Activated CD4-positive, alpha-beta T cell treated with anti-CD3 and anti-CD28 coated beads, Interleukin-2, amount 50 U/mL, for 4 hours (primary cell): ENCODE results near the gene RAET1L.
"Not testable (repeated sequence)": the region's sequence is repeated elsewhere in the genome, so short reads cannot be mapped to it uniquely, and the experiment has no call there.

Experiments used
- DNase-seq, 2 experiments: peaks; one replicate each; pipeline ENCODE4 v3.0.0-alpha.2; 2020

RAET1L gene

DNA sequence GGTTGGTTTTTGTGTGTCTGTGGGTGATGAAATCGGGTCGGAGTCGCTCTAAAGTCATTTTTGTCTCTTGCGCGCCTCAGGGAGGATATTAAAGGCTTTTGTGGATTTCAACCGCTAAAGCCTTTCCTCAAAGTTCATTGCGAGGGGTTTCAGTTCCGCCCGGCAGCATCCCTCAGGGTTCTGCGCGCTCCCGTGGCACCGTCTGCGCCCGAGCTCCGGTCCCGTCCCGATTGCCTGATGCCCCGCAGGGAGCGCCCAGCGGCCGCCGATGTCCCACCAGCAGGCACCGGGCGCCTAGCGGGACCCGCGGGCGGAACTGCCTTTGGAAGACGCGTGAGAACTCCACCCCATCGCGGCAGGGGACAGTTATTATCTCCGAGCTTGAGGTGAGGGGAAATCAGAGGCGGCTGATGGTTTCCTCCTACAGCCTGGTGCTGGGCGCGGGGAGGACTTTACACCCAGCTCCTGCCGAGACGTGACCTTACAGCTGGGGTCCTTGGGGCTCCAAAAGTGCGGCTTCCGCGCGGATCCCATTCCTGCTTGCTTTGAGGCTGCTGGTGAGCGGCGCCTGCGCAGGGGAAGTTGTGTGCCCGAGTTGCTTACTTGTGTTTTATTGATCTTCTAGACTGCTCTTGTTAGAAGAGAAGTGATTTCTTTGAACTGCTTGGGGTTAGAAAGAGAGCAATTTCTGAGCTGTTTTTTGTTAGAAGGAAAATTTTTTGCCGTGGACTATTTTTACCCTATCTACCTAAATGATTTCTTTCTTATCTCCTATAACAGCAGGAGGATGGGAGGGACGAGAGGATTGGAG lies 34.5 kb downstream of the RAET1L start:
- no peak for DNase-seq

DNA sequence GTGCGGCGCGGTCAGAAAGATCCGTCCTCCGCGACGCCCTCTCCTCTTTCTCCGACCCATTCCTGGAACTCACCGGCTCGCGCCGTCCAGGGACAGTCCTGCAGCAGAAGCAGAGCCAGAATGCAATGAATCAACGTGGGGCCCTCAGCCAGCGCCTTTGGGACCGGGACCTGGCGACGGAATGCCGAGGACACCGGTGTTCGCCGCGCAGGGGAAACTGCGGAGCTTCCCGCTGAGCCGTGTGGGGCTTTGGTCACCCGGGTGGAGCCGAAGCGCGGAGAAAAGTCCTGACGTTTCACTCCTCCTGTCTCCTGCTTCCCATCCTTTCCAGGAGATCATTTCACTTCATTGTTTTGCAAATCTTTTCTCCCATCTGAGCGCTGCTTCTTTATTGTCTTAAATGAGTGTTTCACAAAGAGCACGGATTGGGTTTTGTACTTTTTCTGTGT lies 35.1 kb downstream of the RAET1L start:
- no peak for DNase-seq

DNA sequence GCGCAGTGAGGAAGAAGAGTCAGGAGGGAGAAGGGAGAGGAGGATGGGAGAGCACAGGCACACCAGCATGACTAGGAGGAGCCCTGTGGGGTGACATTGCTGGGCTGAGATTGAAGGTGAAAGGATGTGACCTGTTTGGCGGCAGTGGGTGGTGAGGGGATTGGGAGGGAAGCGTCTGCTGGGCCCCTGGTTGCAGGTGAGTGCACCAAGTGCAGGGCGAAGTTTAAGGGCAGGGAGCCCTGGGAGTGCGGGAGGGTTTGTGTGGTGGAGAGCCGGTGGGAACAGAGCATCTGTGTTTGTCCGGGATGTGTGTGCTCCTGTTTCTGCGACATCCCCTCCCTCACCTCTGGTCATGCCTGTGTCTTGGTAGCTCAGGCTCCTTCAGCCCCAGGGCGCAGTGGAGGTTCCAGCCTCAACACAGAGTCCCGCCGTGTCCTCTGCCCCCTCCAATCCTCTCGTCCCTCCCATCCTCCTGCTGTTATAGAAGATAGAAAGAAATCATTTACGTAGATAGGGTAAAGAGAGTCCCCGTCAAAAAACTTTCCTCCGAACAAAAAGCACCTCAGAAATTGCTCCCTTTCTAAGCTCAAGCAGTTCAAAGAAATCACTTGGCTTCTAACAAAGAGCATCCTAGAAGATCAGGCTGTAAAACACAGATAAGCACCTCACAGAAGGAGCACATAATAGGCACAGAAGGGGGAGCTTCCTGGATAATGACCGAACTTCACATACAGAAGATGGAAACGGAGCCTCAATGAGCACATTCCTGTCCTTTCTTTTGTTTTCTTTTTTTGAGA lies 36.6 kb downstream of the RAET1L start:
- no peak for DNase-seq

DNA sequence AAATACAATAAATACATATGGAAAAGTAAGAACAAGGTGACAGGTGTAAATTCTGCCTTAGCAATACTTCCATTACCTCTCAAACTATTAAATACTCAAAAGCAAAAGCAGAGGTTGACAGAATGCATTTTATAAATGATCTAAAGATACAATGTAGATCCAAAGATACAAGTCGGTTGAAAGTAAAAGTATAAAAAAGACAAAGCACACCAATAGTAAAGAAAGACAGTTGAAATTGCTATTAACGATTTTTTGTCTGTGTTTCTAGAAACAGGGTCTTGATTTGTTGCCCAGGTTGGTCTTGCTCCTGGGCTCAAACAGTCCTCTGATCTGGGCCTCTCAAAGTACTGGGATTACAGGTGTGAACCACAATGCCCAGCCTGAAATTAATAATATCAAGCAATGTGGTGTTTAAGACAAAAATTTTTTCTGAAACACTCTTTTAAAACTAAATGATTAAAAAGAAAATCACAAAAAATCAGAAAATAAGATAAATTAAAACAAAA lies 37.7 kb downstream of the RAET1L start:
- no peak for DNase-seq

DNA sequence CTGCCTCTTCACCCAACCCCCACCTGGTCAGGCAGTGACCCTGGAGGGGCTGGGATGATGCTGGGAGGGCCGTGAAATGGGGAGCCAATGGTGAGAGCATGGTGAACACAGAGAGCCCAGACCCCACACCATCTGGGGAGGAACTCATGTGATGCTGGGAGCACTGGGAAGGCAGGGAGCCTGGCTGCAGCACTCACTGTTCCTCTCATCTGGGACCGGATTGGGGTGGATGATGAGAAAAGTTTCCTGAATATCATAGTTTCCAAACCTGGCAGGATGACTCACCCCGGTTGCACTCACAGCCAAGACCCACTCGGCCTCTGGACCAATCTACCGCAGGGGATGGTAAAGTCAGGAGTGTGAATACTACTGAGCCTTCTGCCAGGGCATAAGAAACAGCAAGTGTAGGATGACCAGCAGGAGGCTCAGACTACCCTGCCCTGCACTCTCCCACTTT lies 39.8 kb downstream of the RAET1L start:
- no peak for DNase-seq

DNA sequence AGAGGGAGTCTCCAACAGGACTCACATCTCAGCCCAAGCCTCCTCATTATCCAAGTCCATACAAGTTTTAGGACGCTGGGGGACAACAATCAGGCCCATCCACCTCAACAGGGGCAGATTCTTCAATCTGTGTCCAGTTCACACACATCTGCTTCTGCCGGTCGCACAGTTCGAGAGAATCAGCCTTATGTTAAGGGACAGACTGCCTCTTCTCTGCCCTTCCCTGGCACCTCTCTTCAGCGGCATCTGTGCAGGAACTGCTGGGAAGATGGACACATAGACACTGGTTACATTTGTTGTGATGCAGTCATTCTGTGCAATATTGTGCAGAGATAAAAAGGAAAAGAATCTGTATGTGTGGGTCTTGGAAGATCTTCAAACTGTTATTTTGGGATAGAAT lies 40.6 kb downstream of the RAET1L start:
- DNase-seq = no peak

DNA sequence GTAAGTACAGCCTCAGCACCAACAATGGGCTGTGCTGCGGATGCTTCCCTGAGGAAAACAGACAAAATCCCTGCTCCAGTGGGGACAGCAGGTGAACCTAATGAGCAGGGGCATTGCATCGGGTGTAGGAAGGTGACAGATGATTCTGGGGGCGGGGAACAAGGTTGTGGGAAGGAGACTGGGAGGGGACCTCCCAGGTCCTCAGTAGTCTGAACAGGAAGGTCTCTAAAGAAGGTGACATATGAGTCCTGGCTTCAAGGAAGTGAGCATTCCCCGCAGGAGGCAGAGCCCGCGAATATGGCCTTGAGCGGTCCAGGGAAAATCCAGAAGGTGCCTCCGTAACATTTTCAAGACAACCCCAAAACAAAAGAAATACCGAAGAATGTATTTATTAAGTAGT lies 42.2 kb downstream of the RAET1L start:
- DNase-seq = no peak

DNA sequence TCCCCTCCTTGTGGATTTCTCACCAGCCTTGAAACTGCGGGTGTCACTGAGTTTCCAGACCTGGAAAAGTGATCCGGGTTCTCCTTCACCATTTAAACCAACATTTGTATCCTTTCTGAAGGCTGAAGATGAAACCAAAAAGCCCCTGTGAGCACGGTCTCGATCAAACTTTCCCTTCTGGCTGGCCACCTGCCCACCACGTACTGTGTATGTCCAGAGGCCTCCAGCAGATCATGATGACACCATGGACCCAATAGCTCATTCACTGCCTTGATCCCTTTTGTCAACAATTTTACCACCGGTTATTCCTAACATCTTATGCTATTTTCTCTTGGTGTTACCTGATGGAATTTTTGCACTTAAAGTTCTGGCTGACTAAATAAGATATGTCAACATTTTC lies 46.0 kb downstream of the RAET1L start:
- DNase-seq = no peak

DNA sequence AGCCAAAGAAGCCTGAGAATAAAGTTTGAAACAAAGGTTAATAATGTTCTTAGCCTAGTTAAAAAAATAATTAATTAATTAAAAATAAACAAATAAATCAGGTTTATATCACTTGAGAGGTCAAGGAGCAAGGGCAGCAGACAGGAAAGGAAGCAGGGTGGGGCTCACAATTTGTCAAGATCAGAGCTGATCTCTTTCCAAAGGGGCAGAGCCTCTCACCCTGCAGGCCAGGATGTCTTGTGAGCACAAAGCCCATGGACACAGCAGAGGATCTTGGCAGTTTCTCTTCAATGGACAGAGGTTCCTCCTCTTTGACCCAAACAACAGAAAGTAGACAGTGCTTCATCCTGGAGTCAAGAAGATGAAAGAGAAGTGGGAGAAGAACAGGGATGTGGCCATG lies 46.7 kb downstream of the RAET1L start:
- no peak for DNase-seq

DNA sequence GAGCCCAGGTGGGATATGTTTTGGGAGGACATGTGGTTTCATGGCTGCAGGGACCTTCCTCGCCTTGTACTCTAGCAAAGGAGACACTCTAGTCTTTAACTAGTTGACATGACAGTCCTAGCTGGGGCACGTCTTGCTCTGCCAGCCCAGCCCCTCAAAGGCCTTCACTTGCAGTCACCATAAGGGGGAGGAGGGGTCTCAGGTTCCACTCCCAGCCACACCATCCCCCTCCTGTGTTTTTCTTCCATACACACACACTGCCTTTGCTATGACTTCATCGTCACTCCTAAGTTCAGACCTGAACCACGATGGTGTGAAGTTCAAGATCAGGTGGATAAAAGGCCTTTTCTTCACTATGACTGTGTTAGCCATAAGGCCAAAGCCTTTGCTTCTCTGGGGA lies 48.1 kb downstream of the RAET1L start:
- no peak for DNase-seq

DNA sequence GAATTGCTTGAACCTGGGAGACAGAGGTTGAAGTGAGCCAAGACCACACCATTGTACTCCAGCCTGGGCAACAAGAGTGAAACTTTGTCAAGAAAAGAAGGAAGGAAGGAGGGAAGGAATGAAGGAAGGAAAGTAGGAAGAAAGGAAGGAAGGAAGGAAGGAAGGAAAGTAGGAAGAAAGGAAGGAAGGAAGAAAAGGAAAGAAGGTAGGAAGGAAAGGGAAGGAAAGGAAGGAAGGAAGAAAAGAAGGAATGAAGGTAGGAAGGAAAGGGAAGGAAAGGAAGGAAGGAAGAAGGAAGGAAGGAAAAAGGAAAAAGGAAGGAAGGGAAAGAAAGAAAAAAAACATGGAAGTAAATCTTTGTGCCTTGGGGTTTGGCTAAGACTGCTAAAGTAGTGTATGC lies 49.9 kb downstream of the RAET1L start:
- no peak for DNase-seq

DNA sequence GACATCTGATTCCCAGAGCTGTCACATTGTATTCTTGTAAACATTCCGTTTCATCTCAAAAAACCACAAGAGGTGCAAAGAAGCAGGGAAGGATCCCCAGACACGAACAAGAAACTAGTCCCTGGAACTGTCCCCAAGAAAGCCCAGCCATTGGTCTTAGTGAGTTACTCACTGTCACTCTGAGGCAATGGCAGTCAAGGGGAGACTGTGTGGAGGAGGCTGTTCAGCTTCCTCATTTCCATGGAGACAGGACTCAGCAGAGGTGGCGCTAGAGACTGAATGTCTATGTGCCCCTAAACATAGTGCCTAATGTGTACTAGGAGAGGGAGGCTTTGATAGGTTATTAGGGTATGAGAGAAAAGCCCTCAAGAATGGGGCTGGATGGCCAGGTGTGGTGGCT lies 50.5 kb downstream of the RAET1L start:
- DNase-seq = no peak

DNA sequence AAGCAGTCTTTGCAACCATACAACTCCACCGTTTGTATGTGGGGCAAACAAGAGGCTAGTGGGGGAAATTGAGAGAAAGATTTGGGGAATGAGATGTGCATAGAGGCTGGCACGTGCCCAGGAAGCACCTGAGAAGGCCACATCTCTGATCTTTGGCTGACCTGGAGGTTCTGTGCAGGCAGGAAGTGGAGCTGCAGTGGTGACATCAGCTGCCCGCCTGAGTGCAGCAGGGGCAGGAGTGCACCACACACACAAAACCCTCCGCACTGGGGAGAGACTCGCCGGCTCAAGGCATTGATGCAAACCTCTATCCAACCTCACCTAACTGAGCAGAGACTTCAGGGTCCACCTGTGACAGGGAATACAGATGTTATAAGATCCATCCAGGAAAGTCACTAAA lies 50.9 kb downstream of the RAET1L start:
- not testable (repeated sequence) for DNase-seq

DNA sequence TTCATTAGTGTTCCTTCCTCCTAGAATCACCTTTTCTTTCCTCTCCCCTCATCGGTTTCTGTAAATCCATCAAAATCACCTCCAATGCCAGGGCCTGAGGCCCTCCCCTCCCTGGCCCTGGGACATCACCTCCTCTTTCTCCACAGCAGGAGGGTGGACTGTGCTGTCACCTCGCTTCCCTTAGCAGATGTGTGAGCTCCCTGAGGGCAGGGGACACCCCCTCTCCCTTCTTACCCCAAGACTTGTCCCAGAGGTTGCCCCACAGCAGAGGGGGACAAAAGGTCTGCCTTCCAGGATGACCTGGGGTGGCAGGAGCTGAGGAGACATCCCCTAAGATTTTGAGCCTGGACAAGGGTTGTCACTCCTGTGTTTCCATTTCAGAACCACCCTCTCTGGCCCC lies 55.7 kb downstream of the RAET1L start:
- DNase-seq = no peak

DNA sequence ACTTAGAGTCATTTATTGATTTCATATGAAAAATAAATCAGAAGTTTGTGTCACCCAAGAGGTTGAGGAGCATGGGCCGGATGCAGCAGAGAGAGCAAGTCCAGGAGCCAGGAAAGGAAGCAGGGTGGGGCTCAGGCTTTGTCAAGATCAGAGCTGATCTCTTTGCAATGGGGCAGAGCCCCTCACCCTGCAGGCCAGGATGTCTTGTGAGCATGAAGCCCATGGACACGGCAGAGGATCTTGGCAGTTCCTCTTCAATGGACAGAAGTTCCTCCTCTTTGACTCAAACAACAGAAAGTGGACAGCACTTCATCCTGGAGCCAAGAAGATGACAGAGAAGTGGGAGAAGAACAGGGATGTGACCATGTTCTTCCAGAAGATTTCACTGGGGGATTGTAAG lies 56.4 kb downstream of the RAET1L start:
- not testable (repeated sequence) for DNase-seq
